SHP77 treated with DMSO at 0.1 percent for 48 hours (cell line): ENCODE results near the gene MINPP1.
"Not testable (repeated sequence)": the region's sequence is repeated elsewhere in the genome, so short reads cannot be mapped to it uniquely, and the experiment has no call there.

ENCODE experiments used
- DNase-seq: peaks from one replicate; lab custom pipeline; 2025; lab: John Stamatoyannopoulos, UW

The MINPP1 gene

DNA sequence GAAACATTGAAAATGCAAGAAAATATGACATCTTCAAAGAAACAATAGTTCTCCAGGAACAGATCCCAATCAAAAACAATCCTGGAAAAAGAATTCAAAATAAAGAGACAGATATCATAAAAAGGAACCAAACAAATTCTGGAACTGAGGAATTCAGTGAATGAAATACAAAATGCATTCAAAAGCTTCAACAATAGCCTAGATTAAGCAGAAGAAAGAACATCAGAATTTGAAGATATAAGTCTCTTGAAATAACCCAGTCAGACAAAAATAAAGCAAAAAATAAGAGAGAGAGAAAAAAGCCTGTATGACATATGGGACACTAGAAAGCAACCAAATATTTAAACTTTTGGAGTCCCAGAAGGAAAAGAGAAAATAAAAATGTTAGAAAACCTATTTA, 60.3 kb downstream of the MINPP1 start:
- no peak for DNase-seq

GRCh38 chr10:87575851-87576250, 71.2 kb downstream of the MINPP1 start:
- DNase-seq, result no peak

DNA sequence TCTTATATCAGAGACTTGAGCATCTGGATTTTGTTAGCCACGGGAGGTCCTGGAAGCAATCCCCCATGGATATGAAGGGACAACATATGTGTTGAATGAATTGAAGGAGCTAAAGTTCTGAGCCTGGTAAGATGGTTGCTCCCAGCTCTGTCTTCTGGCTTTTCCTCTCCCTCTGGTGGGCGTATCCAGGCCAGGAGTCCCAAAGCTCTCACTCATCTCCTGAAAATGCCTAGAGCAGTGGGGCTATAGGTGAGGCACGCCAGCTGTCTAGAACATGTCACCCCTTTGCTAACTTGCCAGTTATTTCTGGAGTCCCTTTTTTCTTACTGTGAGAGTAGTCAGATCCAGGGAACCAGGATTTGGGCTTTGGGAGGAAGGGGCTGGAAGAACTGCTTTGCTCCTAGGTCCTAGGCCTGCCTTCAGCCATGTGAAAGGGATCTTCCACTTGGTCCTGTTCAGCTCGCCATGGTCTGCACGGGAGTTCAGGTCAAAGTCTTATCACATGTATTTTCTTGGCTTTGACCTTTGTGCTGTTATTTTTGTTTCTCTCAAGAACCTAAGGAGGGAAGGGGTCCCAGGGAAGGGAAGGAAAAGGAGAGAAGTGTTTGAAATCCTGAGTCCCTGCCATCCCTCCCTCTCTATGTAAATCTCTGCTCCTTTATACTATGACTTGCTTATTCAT, 73.6 kb downstream of the MINPP1 start:
- no peak for DNase-seq

DNA sequence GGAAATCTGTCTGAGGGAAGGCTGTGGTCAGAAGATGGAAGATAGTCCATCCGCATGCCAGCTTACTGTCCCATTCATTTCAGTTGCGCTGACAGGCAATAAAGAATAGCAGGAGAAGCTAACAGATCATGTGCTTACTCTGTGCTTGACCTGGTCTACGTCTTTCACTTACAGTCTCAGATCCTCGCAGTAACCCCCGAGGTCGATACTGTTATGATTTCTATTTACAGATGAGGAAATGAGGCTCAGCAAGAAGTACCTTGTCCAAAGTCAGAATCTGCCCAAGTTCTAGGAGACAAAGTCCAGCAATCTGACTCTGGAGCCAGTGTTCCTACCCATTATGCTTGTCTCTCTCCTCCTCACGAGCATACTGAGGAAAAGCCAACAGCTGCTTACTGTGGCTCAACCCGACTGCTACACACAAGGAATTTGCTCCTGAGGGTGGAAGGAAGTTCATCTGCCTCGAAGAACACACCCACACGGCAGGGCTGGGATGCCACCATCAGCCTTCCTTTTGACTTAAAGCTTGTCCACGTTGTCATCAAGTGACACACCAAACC, 74.2 kb downstream of the MINPP1 start:
- DNase-seq, result no peak

DNA sequence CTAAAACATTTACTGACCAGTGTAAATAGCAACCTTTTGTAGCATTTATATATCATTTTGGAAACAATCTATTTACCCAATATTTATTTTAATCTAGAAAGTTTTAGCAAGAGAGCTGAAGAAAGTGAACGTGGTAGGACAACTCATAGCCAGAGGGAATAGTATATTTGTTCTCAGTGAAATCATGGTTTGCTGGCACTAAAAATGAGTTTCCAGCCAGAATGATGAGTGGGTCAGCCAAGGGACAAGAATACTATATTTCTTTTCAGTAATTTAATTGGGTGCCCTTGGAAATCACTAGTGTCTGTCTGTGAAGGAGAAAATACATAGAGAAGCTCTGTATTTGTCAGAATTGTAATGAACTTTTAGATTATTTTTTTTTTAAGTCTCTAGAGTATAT, 74.9 kb downstream of the MINPP1 start:
- DNase-seq, result no peak

- DNase-seq, result no peak
Observed at GRCh38 chr10:87580016-87580415, 75.3 kb downstream of the MINPP1 start.

- no peak for DNase-seq
Observed at GRCh38 chr10:87585565-87586514, 81.1 kb downstream of the MINPP1 start.

- DNase-seq, result no peak
Observed at GRCh38 chr10:87589645-87590051, 85.0 kb downstream of the MINPP1 start.

DNA sequence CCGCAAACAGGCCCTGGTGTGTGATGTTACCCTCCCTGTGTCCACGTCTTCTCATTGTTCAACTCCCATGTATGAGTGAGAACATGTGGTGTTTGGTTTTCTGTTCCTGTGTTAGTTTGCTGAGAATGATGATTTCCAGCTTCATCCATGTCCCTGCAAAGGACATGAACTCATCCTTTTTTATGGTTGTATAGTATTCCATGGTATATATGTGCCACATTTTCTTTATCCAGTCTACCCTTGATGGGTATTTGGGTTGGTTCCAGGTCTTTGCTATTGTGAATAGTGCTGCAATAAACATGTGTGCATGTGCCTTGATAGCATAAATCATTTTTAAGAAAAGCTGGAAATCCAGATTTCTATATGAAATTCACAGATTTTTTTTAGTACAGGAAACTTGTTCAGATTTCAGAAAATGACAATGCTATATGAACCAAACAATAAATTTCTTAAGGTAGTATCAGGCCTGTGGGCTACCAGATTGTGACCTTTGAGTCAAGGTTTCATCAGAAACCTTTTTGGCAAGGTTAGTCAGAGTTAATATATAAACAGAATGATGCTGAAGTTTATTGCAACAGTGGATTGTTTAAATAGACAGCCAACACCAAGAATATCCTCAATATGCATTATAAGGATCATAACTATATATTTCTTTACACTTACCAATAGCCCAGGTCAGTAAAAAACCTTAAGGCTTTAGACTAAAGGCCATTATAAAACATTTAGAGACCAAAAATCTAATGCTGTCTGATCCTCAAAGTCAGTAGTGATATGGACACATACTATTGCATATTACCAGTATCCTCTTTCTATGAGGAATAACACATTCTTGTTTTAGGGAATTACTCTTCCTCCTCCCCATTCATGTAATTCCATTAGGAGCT, 86.3 kb downstream of the MINPP1 start:
- DNase-seq, result no peak

DNA sequence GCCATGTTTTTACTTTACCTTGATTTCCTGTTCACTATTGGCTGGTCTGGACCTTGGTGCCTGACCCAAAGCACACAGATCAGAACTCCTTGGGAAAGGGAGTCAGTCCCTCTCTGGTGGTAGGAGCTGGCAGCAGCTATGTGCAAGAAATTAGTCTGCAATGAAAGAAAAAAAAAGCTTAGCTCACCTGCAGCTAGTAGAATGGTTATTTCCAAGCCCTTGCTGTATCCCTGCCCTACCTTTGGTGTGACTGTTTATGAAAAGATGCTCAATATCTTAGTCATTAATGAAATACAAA, 86.8 kb downstream of the MINPP1 start:
- no peak for DNase-seq

- not testable (repeated sequence) for DNase-seq
Observed at GRCh38 chr10:87592920-87593319, 88.2 kb downstream of the MINPP1 start.

DNA sequence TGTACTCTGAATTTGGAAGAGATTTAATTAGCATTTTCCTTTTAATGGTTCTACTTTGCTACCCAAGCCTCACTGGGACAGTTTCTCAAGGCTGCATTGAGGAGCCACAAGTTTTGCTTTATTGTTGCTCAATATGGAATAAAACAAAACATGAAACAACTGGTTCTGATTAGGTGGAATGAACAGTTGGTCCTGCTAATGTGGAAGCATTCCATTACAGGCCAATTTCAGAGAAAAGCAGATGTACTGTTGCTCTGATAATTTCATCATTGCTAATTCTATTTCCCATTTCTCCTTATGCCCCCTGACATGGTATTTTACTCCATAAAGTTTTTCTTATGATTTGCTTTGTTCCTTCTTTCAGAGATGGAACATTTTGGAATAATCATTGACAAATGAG, 89.0 kb downstream of the MINPP1 start:
- DNase-seq, result no peak

- DNase-seq, result no peak
Observed at GRCh38 chr10:87594181-87594580, 89.5 kb downstream of the MINPP1 start.

DNA sequence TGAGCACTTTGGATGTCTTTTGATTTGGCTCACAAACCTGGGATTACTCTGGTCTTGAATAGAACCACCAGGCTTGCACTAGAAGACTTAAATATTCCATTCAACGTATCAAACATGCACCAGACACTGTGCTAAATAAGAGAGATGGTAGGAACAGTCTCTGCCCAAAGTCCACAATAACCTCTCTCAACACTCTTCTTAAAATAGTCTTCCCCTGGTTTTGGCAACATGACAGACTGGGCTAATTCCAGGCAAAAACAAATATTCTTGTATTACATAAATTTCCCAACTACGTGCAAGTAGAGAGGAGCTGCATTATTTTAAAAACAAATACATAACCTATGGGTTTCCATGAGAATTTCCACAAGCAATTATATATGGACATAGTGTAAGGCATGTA, 90.2 kb downstream of the MINPP1 start:
- DNase-seq, result no peak

- DNase-seq, result no peak
Observed at GRCh38 chr10:87596351-87596750, 91.7 kb downstream of the MINPP1 start.

DNA sequence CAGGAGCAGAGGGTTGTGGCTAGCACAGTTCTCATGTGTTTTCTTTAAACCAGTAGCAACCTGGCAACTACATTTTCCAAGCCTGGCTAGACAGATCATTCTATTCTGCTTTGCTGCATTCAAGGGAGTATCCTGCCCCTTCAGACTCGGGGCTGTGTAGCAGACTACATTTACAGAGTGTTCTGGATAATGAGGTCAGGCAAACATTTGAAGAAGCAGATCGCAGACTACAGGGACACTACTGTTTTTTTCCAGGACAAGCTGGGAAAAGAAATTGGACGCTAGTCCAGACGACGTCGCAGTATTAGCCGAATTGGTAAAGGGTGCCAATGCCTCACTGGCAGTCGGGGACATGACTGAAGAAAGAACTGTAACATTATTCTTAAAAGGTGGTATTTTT, 94.0 kb downstream of the MINPP1 start:
- no peak for DNase-seq

GRCh38 chr10:87600581-87600980, 95.9 kb downstream of the MINPP1 start:
- no peak for DNase-seq
